Liver (tissue), 9 donors: ENCODE measurements around the gene ACOXL. TPM values are rescaled to one million over a fixed set of nuclear protein-coding genes. Genes with fewer than 3 reads are reported as not detected.

Experiments used
- DNase-seq: peaks from one replicate; pipeline ENCODE4 v3.0.0-alpha.2; 2017; ENCODE audit warnings: low spot score
- H3K27ac ChIP-seq, 2 donors: one replicate each; pipeline ENCODE4 v1.7.0; 2013; ENCODE audit warnings: inconsistent platforms in 2 of 2, low read length in 2 of 2, control low read depth in 1 of 2, low read depth in 1 of 2, mild to moderate bottlenecking in 1 of 2
- H3K27me3 ChIP-seq, 4 donors: one replicate each; pipeline versions ENCODE4 v1.6.1 to v1.7.0; 2013; ENCODE audit warnings: low read length in 3 of 4, inconsistent platforms in 1 of 4, mild to moderate bottlenecking in 1 of 4, moderate library complexity in 1 of 4; ENCODE audit not compliant: control insufficient read depth in 4 of 4, insufficient read depth in 4 of 4
- H3K36me3 ChIP-seq, 4 donors: one replicate each; pipeline versions ENCODE4 v1.6.1 to v1.7.0; 2013; ENCODE audit warnings: low read length in 3 of 4, mild to moderate bottlenecking in 3 of 4, low read depth in 1 of 4, moderate library complexity in 1 of 4; ENCODE audit not compliant: control insufficient read depth in 4 of 4, insufficient read depth in 3 of 4
- H3K4me1 ChIP-seq, 4 donors: one replicate each; pipeline versions ENCODE4 v1.6.1 to v1.7.0; 2013; ENCODE audit warnings: low read length in 3 of 4, mild to moderate bottlenecking in 3 of 4, moderate library complexity in 1 of 4; ENCODE audit not compliant: control insufficient read depth in 4 of 4, insufficient read depth in 4 of 4
- H3K4me3 ChIP-seq, 3 donors: one replicate each; pipeline versions ENCODE4 v1.6.1 to v1.7.0; 2013; ENCODE audit warnings: low read length in 3 of 3, control low read depth in 1 of 3, low read depth in 1 of 3, mild to moderate bottlenecking in 1 of 3
- H3K9ac ChIP-seq, 2 donors: one replicate each; pipeline ENCODE4 v1.7.0; 2013; ENCODE audit warnings: low read length in 2 of 2, mild to moderate bottlenecking in 2 of 2, moderate library complexity in 2 of 2, control low read depth in 1 of 2, low read depth in 1 of 2
- H3K9me3 ChIP-seq, 4 donors: one replicate each; pipeline versions ENCODE4 v1.6.1 to v1.7.0; 2013; ENCODE audit warnings: low read length in 3 of 4; ENCODE audit not compliant: control insufficient read depth in 4 of 4
- EGR1 ChIP-seq, 2 donors: IDR thresholded peaks; 2 replicates each; pipeline ENCODE4 v1.6.1; 2016 to 2018; ENCODE audit warnings: antibody characterized with exemption in 2 of 2, low read depth in 2 of 2
- FOXA1 ChIP-seq: IDR thresholded peaks from 2 replicates; pipeline ENCODE4 v1.6.1; 2016; ENCODE audit warnings: antibody characterized with exemption
- FOXA2 ChIP-seq: IDR thresholded peaks from 2 replicates; pipeline ENCODE4 v1.6.1; 2016; ENCODE audit warnings: antibody characterized with exemption
- GABPA ChIP-seq, 2 donors: IDR thresholded peaks in 1 of 2; conservative IDR thresholded peaks in 1 of 2; 2 replicates each; pipeline ENCODE4 v1.6.1; 2016; ENCODE audit warnings: antibody characterized with exemption in 2 of 2, mild to moderate bottlenecking in 1 of 2, moderate library complexity in 1 of 2
- HNF4A ChIP-seq, 2 donors: conservative IDR thresholded peaks; 2 replicates each; pipeline ENCODE4 v1.6.1; 2016; ENCODE audit warnings: antibody characterized with exemption in 2 of 2, mild to moderate bottlenecking in 2 of 2
- HNF4G ChIP-seq: IDR thresholded peaks from 2 replicates; pipeline ENCODE4 v1.6.1; 2016; ENCODE audit warnings: antibody characterized with exemption
- JUND ChIP-seq, 2 donors: IDR thresholded peaks; 2 replicates each; pipeline ENCODE4 v1.6.1; 2016; ENCODE audit warnings: antibody characterized with exemption in 2 of 2
- MAX ChIP-seq: IDR thresholded peaks from 2 replicates; pipeline ENCODE4 v1.6.1; 2016; ENCODE audit warnings: antibody characterized with exemption
- NR2F2 ChIP-seq: IDR thresholded peaks from 2 replicates; pipeline ENCODE4 v1.6.1; 2016; ENCODE audit warnings: antibody characterized with exemption
- RAD21 ChIP-seq, 2 donors: IDR thresholded peaks; 2 replicates each; pipeline ENCODE4 v1.6.1; 2016; ENCODE audit warnings: antibody characterized with exemption in 2 of 2, mild to moderate bottlenecking in 2 of 2
- RXRA ChIP-seq, 2 donors: IDR thresholded peaks; 2 replicates each; pipeline ENCODE4 v1.6.1; 2017 to 2018; ENCODE audit warnings: antibody characterized with exemption in 2 of 2, mild to moderate bottlenecking in 1 of 2
- SP1 ChIP-seq: IDR thresholded peaks from 2 replicates; pipeline ENCODE4 v1.6.1; 2018; ENCODE audit warnings: antibody characterized with exemption, mild to moderate bottlenecking
- TAF1 ChIP-seq: conservative IDR thresholded peaks from 2 replicates; pipeline ENCODE4 v1.6.1; 2016; ENCODE audit warnings: antibody characterized with exemption, mild to moderate bottlenecking
- YY1 ChIP-seq: IDR thresholded peaks from 2 replicates; pipeline ENCODE4 v1.6.1; 2016; ENCODE audit warnings: antibody characterized with exemption, mild to moderate bottlenecking
- ZBTB33 ChIP-seq: IDR thresholded peaks from 2 replicates; pipeline ENCODE4 v1.6.1; 2016; ENCODE audit warnings: antibody characterized with exemption
- WGBS: extraction: QIAGEN DNeasy Blood & Tissue Kit; methylation state at CpG from one replicate; pipeline ENCODE4 v1.1.7; 2013; 5-methylcytosine and 5-hydroxymethylcytosine counted together
- polyA plus RNA-seq, 2 donors: library from polyadenylated mRNA; stranded (reverse) in 1 of 2; unstranded in 1 of 2; fragments of 200-250 nt in 1 of 2; fragments of >200 nt in 1 of 2; fragmentation: Nextera tagmentation in 1 of 2; extraction: Ambion mirVana in 1 of 2; gene quantifications; one replicate each; pipeline versions ENCODE4 v1.2.1 to v1.2.3, GENCODE V29; 2013 to 2015
- total RNA-seq, 2 donors: library from RNA; depleted of rRNA; stranded (reverse); fragments of >200 nt; gene quantifications; one replicate each; pipeline ENCODE4 v1.2.3, GENCODE V29; 2014
- TF ChIP-seq, protein P1 (sequence below): fragments of 150-350 bp; IDR thresholded peaks from 2 replicates; pipeline ENCODE4 v1.5.1; 2017; ENCODE audit warnings: improper control_type of control experiment, low read depth, low read length; ENCODE audit not compliant: missing input control
- TF ChIP-seq, protein P2 (sequence below): IDR thresholded peaks from 2 replicates; pipeline ENCODE4 v1.6.1; 2016; ENCODE audit warnings: antibody characterized with exemption
- TF ChIP-seq, protein P3 (sequence below): IDR thresholded peaks from 2 replicates; pipeline ENCODE4 v1.6.1; 2016; ENCODE audit warnings: antibody characterized with exemption, mild to moderate bottlenecking
- donor health status: healthy.
- donor health status: healthy.
- donor health status: healthy.
- donor health status: healthy.
- donor health status: healthy.

Gene ACOXL
- total and polyA plus RNA-seq, 4 donors, result 0.07 TPM; not detected in 3

GRCh38 chr2:110927526-110927925 lies 195.2 kb downstream of the ACOXL start:
- no peak for DNase-seq
- no peak for TF ChIP-seq YY1
- TF ChIP-seq FOXA1, result no peak
- no peak for TF ChIP-seq ZBTB33
- TF ChIP-seq, protein P1, sequence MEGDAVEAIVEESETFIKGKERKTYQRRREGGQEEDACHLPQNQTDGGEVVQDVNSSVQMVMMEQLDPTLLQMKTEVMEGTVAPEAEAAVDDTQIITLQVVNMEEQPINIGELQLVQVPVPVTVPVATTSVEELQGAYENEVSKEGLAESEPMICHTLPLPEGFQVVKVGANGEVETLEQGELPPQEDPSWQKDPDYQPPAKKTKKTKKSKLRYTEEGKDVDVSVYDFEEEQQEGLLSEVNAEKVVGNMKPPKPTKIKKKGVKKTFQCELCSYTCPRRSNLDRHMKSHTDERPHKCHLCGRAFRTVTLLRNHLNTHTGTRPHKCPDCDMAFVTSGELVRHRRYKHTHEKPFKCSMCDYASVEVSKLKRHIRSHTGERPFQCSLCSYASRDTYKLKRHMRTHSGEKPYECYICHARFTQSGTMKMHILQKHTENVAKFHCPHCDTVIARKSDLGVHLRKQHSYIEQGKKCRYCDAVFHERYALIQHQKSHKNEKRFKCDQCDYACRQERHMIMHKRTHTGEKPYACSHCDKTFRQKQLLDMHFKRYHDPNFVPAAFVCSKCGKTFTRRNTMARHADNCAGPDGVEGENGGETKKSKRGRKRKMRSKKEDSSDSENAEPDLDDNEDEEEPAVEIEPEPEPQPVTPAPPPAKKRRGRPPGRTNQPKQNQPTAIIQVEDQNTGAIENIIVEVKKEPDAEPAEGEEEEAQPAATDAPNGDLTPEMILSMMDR, result no peak
- TF ChIP-seq HNF4G, result no peak
- TF ChIP-seq HNF4A (conservative IDR thresholded peaks at IDR 0.05), result no peak
- TF ChIP-seq EGR1 (IDR thresholded peaks at IDR 0.05; ENCODE audit: low read depth in 2 of 2), result no peak
- TF ChIP-seq, protein P2, sequence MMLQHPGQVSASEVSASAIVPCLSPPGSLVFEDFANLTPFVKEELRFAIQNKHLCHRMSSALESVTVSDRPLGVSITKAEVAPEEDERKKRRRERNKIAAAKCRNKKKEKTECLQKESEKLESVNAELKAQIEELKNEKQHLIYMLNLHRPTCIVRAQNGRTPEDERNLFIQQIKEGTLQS, result no peak
- TF ChIP-seq TAF1, result no peak
- no peak for TF ChIP-seq RXRA (IDR thresholded peaks at IDR 0.05)
- no peak for TF ChIP-seq NR2F2
- TF ChIP-seq GABPA (IDR thresholded peaks at IDR 0.05 in 1 of 2, conservative IDR thresholded peaks at IDR 0.05 in 1 of 2), result no peak
- no peak for TF ChIP-seq SP1
- TF ChIP-seq JUND (IDR thresholded peaks at IDR 0.05), result no peak
- TF ChIP-seq, protein P3, sequence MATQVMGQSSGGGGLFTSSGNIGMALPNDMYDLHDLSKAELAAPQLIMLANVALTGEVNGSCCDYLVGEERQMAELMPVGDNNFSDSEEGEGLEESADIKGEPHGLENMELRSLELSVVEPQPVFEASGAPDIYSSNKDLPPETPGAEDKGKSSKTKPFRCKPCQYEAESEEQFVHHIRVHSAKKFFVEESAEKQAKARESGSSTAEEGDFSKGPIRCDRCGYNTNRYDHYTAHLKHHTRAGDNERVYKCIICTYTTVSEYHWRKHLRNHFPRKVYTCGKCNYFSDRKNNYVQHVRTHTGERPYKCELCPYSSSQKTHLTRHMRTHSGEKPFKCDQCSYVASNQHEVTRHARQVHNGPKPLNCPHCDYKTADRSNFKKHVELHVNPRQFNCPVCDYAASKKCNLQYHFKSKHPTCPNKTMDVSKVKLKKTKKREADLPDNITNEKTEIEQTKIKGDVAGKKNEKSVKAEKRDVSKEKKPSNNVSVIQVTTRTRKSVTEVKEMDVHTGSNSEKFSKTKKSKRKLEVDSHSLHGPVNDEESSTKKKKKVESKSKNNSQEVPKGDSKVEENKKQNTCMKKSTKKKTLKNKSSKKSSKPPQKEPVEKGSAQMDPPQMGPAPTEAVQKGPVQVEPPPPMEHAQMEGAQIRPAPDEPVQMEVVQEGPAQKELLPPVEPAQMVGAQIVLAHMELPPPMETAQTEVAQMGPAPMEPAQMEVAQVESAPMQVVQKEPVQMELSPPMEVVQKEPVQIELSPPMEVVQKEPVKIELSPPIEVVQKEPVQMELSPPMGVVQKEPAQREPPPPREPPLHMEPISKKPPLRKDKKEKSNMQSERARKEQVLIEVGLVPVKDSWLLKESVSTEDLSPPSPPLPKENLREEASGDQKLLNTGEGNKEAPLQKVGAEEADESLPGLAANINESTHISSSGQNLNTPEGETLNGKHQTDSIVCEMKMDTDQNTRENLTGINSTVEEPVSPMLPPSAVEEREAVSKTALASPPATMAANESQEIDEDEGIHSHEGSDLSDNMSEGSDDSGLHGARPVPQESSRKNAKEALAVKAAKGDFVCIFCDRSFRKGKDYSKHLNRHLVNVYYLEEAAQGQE, result no peak
- TF ChIP-seq RAD21 (IDR thresholded peaks at IDR 0.05), result no peak
- TF ChIP-seq FOXA2, result no peak
- no peak for TF ChIP-seq MAX
- no peaks in the 10 kb centered on the region for H3K4me1 ChIP-seq
- WGBS, result 81% methylated on average over 3 of the region's 3 CpGs
- H3K9ac ChIP-seq, result no peak overlapping the region
- no peak overlapping the region for H3K4me3 ChIP-seq
- no peak overlapping the region for H3K27ac ChIP-seq
- H3K9me3 ChIP-seq, result peaks cover 0 to 8% (median 3%) of the 10 kb centered on the region in 4 donors
- no peaks in the 10 kb centered on the region for H3K27me3 ChIP-seq
- no peaks in the 10 kb centered on the region for H3K36me3 ChIP-seq
